HepG2 (cell line): ENCODE data around the gene SLC51B. TPM values are rescaled to one million over a fixed set of nuclear protein-coding genes. Genes with fewer than 3 reads are reported as not detected.

Experiments used
- ATAC-seq: fragments of 200-7000 bp; cut with Tn5 transposase; 3 replicates; pipeline ENCODE4 v1.9.1; 2020; ENCODE audit warnings: mild to moderate bottlenecking, moderate library complexity
- BruUV-seq: library from RNA; stranded (reverse); fragments of 400-500 nt; replicated peaks from 2 replicates; lab custom pipeline; 2021; lab: Mats Ljungman, UMichigan
- CTCF ChIA-PET: fragments of 300-600 bp; formaldehyde crosslinking; extraction: SDS; loops from one replicate; lab custom pipeline; 2021; ENCODE audit warnings: low total read pairs, inconsistent platforms, low intra/inter-chr PET ratio; lab: Yijun Ruan, JAX
- POLR2A ChIA-PET: fragments of 350-600 bp; sonication (Branson Sonifier 250); formaldehyde crosslinking; loops from one replicate; lab custom pipeline; 2020; ENCODE audit warnings: antibody characterized with exemption, inconsistent platforms; lab: Yijun Ruan, JAX
- DNase-seq: peaks from one replicate; pipeline ENCODE4 v3.0.0-alpha.2; 2015; ENCODE audit warnings: low spot score
- FAIRE-seq: peaks from 3 replicates; lab custom pipeline; 2011; peaks lifted over from hg19 to GRCh38; lab: Jason Lieb, UNC
- H2AFZ ChIP-seq: one replicate; pipeline ENCODE4 v1.6.1; 2011; ENCODE audit warnings: low read length, inconsistent platforms
- H3K27ac ChIP-seq: fragments of 300-600 bp; 3 replicates; pipeline ENCODE4 v1.8.0; 2011; ENCODE audit warnings: mixed run types, mild to moderate bottlenecking, mixed read lengths, low read length, inconsistent platforms; ENCODE audit not compliant: insufficient read depth; ENCODE audit errors: extremely low read length
- H3K27me3 ChIP-seq, 2 experiments: fragments of 200-600 bp in 1 of 2; 2 replicates in 1 of 2; 3 replicates in 1 of 2; pipeline versions ENCODE4 v1.6.0 to v1.8.0; 2011; ENCODE audit warnings: low read length in 2 of 2, mild to moderate bottlenecking in 2 of 2, moderate library complexity in 2 of 2, inconsistent platforms in 1 of 2; ENCODE audit not compliant: insufficient read depth in 2 of 2, control insufficient read depth in 1 of 2
- H3K36me3 ChIP-seq, 2 experiments: fragments of 200-600 bp in 1 of 2; replicated peaks in 1 of 2; 2 replicates in 1 of 2; 3 replicates in 1 of 2; pipeline versions ENCODE4 v1.5.1 to v1.8.0; 2011; ENCODE audit warnings: low read length in 2 of 2, inconsistent platforms in 1 of 2; ENCODE audit not compliant: insufficient read depth in 2 of 2, control insufficient read depth in 1 of 2
- H3K4me1 ChIP-seq: 2 replicates; pipeline ENCODE4 v1.5.1; 2012; ENCODE audit warnings: low read length, inconsistent platforms; ENCODE audit not compliant: insufficient read depth
- H3K4me2 ChIP-seq: 2 replicates; pipeline ENCODE4 v1.6.0; 2011; ENCODE audit warnings: low read depth, low read length, inconsistent platforms
- H3K4me3 ChIP-seq, 3 experiments: fragments of 200-600 bp in 1 of 3; sonication (generic), shearing (Covaris generic) in 1 of 3; replicated peaks in 1 of 3; 2 replicates each; pipeline ENCODE4 v1.5.1; 2011 to 2016; ENCODE audit warnings: low read length in 3 of 3, inconsistent platforms in 2 of 3, low read depth in 2 of 3, mild to moderate bottlenecking in 2 of 3, control low read depth in 1 of 3, mixed read lengths in 1 of 3; ENCODE audit not compliant: insufficient read depth in 1 of 3
- H3K79me2 ChIP-seq: one replicate; pipeline ENCODE4 v1.6.1; 2011; ENCODE audit warnings: low read length, inconsistent platforms; ENCODE audit not compliant: insufficient read depth
- H3K9ac ChIP-seq: 2 replicates; pipeline ENCODE4 v1.6.0; 2011; ENCODE audit warnings: mild to moderate bottlenecking, low read depth, low read length, inconsistent platforms; ENCODE audit not compliant: insufficient read depth
- H3K9me3 ChIP-seq: 2 replicates; pipeline ENCODE4 v1.5.1; 2012; ENCODE audit warnings: mild to moderate bottlenecking, low read length
- H4K20me1 ChIP-seq: 2 replicates; pipeline ENCODE4 v1.6.0; 2011; ENCODE audit warnings: inconsistent platforms, mild to moderate bottlenecking, low read length, moderate library complexity; ENCODE audit not compliant: insufficient read depth
- ATF1 ChIP-seq: IDR thresholded peaks from 2 replicates; pipeline ENCODE4 v1.6.1; 2016; ENCODE audit warnings: mild to moderate bottlenecking, control low read depth
- CENPBD1 ChIP-seq: sonication (generic); formaldehyde crosslinking; IDR thresholded peaks from 2 replicates; pipeline ENCODE4 v1.8.0; 2022; ENCODE audit warnings: missing genetic modification reagents, low read depth, mild to moderate bottlenecking, borderline replicate concordance
- NFKBIZ ChIP-seq: IDR thresholded peaks from 2 replicates; pipeline ENCODE4 v1.6.1; 2018; ENCODE audit warnings: missing genetic modification reagents, missing compliant biosample characterization
- SP4 ChIP-seq: sonication (generic); formaldehyde crosslinking; IDR thresholded peaks from 2 replicates; pipeline ENCODE4 v1.8.1; 2023; ENCODE audit warnings: mild to moderate bottlenecking, missing genetic modification reagents
- TEAD3 ChIP-seq: optimal IDR thresholded peaks from 2 replicates; pipeline ENCODE3; 2016; ENCODE audit warnings: borderline replicate concordance
- USF2 ChIP-seq, 2 experiments: sonication (generic) in 1 of 2; formaldehyde crosslinking in 1 of 2; IDR thresholded peaks; 2 replicates each; pipeline versions ENCODE4 v1.5.1 to v1.6.1; 2011 to 2020; ENCODE audit warnings: borderline replicate concordance in 1 of 2, low read depth in 1 of 2, low read length in 1 of 2, mild to moderate bottlenecking in 1 of 2, missing genetic modification reagents in 1 of 2, moderate library complexity in 1 of 2
- ZBTB26 ChIP-seq: IDR thresholded peaks from 2 replicates; pipeline ENCODE4 v1.6.1; 2016; ENCODE audit warnings: missing compliant biosample characterization, missing genetic modification reagents, borderline replicate concordance
- ZBTB38 ChIP-seq: sonication (generic); formaldehyde crosslinking; IDR thresholded peaks from 2 replicates; pipeline ENCODE4 v1.5.1; 2020; ENCODE audit warnings: mild to moderate bottlenecking, missing genetic modification reagents
- ZBTB44 ChIP-seq: sonication (generic); formaldehyde crosslinking; IDR thresholded peaks from 2 replicates; pipeline ENCODE4 v1.4.0; 2020; ENCODE audit warnings: missing genetic modification reagents
- ZBTB7A ChIP-seq: sonication (generic); formaldehyde crosslinking; IDR thresholded peaks from 2 replicates; pipeline ENCODE4 v1.8.0; 2022; ENCODE audit warnings: mild to moderate bottlenecking, missing genetic modification reagents
- ZBTB8A ChIP-seq: sonication (generic); formaldehyde crosslinking; IDR thresholded peaks from 2 replicates; pipeline ENCODE4 v1.4.0; 2020; ENCODE audit warnings: mild to moderate bottlenecking, low read depth, missing genetic modification reagents, borderline replicate concordance
- ZNF263 ChIP-seq: sonication (generic); formaldehyde crosslinking; IDR thresholded peaks from 2 replicates; pipeline ENCODE4 v1.4.0; 2020; ENCODE audit warnings: missing genetic modification reagents
- ZNF383 ChIP-seq: sonication (generic); formaldehyde crosslinking; IDR thresholded peaks from 2 replicates; pipeline ENCODE4 v1.4.0; 2020; ENCODE audit warnings: missing genetic modification reagents, mild to moderate bottlenecking, borderline replicate concordance
- WGBS: methylation state at CpG from one replicate; pipeline ENCODE4 v1.1.6; 2017; ENCODE audit warnings: low lambda C conversion rate; 5-methylcytosine and 5-hydroxymethylcytosine counted together
- in situ Hi-C: cut with HindIII; loops from 2 replicates; pipeline ENCODE4 v1.10.0; 2017; ENCODE audit warnings: low pct_unique_long_range_greater_than_20kb; ENCODE audit not compliant: extremely low pct_ligation_motif_present
- intact Hi-C: fragments of 100-400 bp; cut with micrococcal nuclease; formaldehyde crosslinking; loops from one replicate; pipeline ENCODE4 v1.10.0; 2022; ENCODE audit not compliant: unreplicated experiment
- polyA plus RNA-seq, 8 experiments: library from polyadenylated mRNA; depleted of rRNA in 3 of 8; stranded (reverse) in 7 of 8; unstranded in 1 of 8; fragments of >200 nt; fragmentation: Illumina TruSeq in 4 of 8; extraction: Trizol in 4 of 8; gene quantifications; 2 replicates each; pipeline versions ENCODE4 v1.2.1 to v1.2.3, GENCODE V29; 2011 to 2016; ENCODE audit warnings: low read depth in 4 of 8, missing spikeins in 1 of 8, mixed read lengths in 1 of 8; ENCODE audit not compliant: insufficient read depth in 1 of 8
- total RNA-seq, 5 experiments: library from RNA; depleted of rRNA; stranded (reverse); fragments of >200 nt; fragmentation: Illumina TruSeq; extraction: Trizol; gene quantifications; 2 replicates each; pipeline ENCODE4 v1.2.3, GENCODE V29; 2016; ENCODE audit warnings: low read depth in 1 of 5

The SLC51B gene
- total and polyA plus RNA-seq, 2 of the 13 experiments (the other 11 are each of a cell fraction or from before 2014, with no cell fraction given), result 14.9 to 17.1 TPM

DNA sequence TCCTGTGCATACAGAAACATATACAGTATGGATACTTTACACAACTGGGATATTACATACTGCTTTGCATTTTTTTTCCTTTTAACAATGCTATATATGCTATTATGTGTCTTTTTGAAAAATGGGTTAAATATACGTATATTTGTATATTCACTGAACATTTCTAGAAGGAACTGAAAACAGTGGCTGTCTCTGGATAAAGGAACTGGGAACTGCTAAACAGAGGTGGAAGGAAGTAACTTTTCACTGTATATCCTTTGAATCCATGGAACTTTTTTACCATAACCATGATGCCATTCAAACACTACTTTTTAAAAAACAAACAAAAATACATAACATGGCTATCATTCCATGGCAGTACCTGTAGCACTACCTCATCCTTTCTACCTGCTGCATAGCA is 17.6 kb upstream of the SLC51B start:
- no TSS peak for BruUV-seq
- in situ Hi-C loops (no loop called here), intact Hi-C loops (no loop called here)
- H3K9ac ChIP-seq, result peak overlapping the region; percentile 87; the same call in 1 of the 2 replicates
- ATAC-seq, result no peak
- peaks cover 15% of the 10 kb centered on the region for H3K79me2 ChIP-seq
- peaks cover 5 to 21% of the 10 kb centered on the region in 2 experiments; a peak in 3 of 5 replicates for H3K36me3 ChIP-seq
- TF ChIP-seq CENPBD1 (CRISPR knock-in tag) (no peak), ZNF263 (no peak)
- H3K27ac ChIP-seq, result no peak overlapping the region
- H2AFZ ChIP-seq, result no peak overlapping the region
- peak overlapping the region in 2 of 3 experiments; percentile 89 to 95; a peak in 1 of 6 replicates for H3K4me3 ChIP-seq
- H3K27me3 ChIP-seq, result no peaks in the 10 kb centered on the region; a peak in 1 of 5 replicates
- H4K20me1 ChIP-seq, result no peaks in the 10 kb centered on the region
- no peak for DNase-seq
- H3K9me3 ChIP-seq, result no peaks in the 10 kb centered on the region
- H3K4me1 ChIP-seq, result peaks cover 36% of the 10 kb centered on the region
- H3K4me2 ChIP-seq, result peak overlapping the region; percentile 85
- FAIRE-seq, result no peak
- CTCF ChIA-PET, result no interaction called here
- WGBS, result 90% methylated on average over 1 of the region's 1 CpG
- POLR2A ChIA-PET, result no interaction called here

DNA sequence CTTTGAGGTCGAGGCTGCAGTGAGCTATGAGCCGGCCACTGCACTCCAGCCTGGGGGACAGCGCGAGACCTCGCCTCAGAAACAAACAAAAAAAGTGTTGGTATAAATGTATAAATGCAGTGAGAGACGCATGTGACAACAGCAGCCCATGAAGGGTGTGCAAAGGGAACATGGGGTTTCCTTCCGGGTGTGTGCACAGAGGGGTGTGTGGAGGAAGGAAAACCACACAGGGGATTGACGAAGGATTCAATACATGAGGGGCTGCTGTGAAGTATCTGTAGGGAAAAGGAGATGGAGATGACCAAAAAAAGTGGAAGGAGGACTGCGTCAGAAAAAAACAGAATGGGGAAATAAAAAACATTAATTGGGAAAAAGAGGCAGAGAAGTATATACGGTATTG is 16.8 kb upstream of the SLC51B start:
- ATAC-seq (no peak), FAIRE-seq (no peak), DNase-seq (no peak)
- no peak overlapping the region for H3K27ac ChIP-seq
- H3K36me3 ChIP-seq, result peaks cover 5 to 18% of the 10 kb centered on the region in 2 experiments; a peak in 3 of 5 replicates
- no peaks in the 10 kb centered on the region for H4K20me1 ChIP-seq
- H3K4me3 ChIP-seq, result peak overlapping the region; percentile 89 to 97 (median 95)
- peak overlapping the region; percentile 87 for H3K9ac ChIP-seq
- no peaks in the 10 kb centered on the region; a peak in 1 of 5 replicates for H3K27me3 ChIP-seq
- peak overlapping the region; percentile 85 for H3K4me2 ChIP-seq
- POLR2A ChIA-PET, result no interaction called here
- BruUV-seq, result no TSS peak
- intact Hi-C loops, result no loop called here
- 33% methylated on average over 10 of the region's 10 CpGs for WGBS
- H3K9me3 ChIP-seq, result no peaks in the 10 kb centered on the region
- H3K79me2 ChIP-seq, result peaks cover 15% of the 10 kb centered on the region
- CTCF ChIA-PET, result no interaction called here
- in situ Hi-C loops, result no loop called here
- no peak overlapping the region for H2AFZ ChIP-seq
- H3K4me1 ChIP-seq, result peaks cover 44% of the 10 kb centered on the region
- TF ChIP-seq NFKBIZ (CRISPR knock-in tag), result no peak
- peak; percentile 9 for TF ChIP-seq TEAD3 (CRISPR knock-in tag)
- no peak for TF ChIP-seq SP4 (CRISPR knock-in tag)
- no peak for TF ChIP-seq ZBTB44 (CRISPR knock-in tag)
- TF ChIP-seq USF2 (IDR thresholded peaks at IDR 0.05; ENCODE audit: low read depth, low read length), result no peak
- TF ChIP-seq USF2 (CRISPR knock-in tag; IDR thresholded peaks at IDR 0.05; ENCODE audit: borderline replicate concordance), result no peak
- no peak for TF ChIP-seq ZBTB26 (CRISPR knock-in tag)
- TF ChIP-seq ZBTB7A (CRISPR knock-in tag), result no peak
- TF ChIP-seq ZBTB8A (CRISPR knock-in tag), result no peak
- no peak for TF ChIP-seq ZNF383 (CRISPR knock-in tag)
- TF ChIP-seq ZBTB38 (CRISPR knock-in tag), result 0 out of 2 replicates have a peak, but pooled peaks have one; percentile 29
- TF ChIP-seq ATF1 (CRISPR knock-in tag), result no peak
